Activated CD8-positive, alpha-beta memory T cell treated with anti-CD3 and anti-CD28 coated beads, Interleukin-2, amount 50 U/mL, for 1 hour (primary cell): ENCODE results near the gene DNAH8.
"Not testable (repeated sequence)": the region's sequence is repeated elsewhere in the genome, so short reads cannot be mapped to it uniquely, and the experiment has no call there.

ENCODE experiments used
- DNase-seq: peaks from one replicate; pipeline ENCODE4 v3.0.0-alpha.2; 2020; ENCODE audit errors: extremely low read depth

Gene DNAH8

DNA sequence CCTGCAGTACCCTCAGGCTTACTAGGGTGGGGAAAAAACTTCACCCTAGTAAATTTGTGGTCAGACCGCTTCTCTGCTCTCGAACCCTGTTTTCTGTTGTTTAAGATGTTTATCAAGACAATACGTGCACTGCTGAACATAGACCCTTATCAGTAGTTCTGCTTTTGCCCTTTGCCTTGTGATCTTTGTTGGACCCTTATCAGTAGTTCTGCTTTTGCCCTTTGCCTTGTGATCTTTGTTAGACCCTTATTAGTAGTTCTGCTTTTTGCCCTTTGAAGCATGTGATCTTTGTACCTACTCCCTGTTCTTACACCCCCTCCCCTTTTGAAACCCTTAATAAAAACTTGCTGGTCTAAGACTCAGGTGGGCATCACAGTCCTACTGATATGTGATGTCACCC is 15.4 kb upstream of the DNAH8 start:
- not testable (repeated sequence) for DNase-seq

DNA sequence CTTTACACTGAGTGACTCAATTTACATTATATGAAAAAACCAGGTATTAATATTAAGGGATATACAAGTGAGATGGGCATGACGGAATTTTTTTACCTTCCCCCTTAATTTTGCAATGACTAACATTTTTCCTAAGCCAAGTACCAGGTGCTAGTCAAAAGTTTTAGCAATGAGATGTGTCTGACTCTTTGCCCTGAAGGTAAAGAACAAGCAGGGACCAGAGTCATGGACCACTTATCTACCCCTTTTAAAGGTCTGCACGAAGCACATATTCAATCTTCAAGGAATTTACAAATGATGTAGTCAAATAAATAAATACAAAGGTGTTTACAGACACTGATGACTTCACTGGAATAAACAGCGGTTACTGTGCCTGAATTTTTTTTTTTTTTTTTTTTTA is 13.6 kb upstream of the DNAH8 start:
- DNase-seq: no peak

DNA sequence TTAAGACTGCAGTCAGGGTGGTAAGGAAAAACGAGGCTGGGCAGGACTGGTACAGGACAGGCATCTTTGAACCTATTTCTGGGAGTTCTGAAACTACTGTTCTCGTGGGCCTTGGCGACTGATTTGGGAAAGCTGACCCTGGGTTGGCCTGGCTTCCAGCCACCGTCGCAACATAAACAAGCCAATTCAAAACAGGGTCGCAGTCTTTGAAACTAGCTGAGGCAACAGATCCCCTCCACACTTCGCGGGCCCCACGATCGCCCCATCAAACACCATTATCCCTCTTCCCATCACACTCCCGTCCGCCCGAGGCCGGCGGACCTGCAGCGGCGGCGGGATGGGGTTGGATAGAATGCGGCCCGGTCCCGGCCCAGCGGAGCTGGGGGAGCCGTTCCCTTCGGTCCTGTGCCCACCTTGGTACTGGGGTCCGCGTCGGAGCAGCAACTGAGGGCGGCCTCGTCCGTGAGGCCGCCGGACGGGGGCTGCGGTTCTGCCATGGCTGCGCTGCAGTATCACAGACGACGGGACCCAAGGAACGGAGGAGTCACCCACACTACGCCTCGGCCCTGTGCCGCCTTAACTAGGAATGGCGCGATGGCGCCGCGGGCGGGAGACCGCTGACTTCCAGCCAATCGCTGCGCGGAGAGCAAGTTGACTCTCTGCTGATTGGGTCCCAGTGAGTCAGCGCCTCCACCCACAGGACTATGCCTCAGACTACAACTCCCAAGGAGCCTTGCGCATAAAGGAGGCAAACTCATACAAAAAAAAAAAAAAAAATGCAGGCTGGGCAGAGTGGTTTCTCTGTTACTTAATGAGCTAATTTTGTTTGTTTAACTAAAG is 12.3 kb upstream of the DNAH8 start, which contains the start of gene GLO1:
TSS of gene GLO1 (minus strand) at position 588 of the 840 bp plus-strand sequence. CDS start at position 497, 91 bp downstream.
- DNase-seq: peak; percentile 90

DNA sequence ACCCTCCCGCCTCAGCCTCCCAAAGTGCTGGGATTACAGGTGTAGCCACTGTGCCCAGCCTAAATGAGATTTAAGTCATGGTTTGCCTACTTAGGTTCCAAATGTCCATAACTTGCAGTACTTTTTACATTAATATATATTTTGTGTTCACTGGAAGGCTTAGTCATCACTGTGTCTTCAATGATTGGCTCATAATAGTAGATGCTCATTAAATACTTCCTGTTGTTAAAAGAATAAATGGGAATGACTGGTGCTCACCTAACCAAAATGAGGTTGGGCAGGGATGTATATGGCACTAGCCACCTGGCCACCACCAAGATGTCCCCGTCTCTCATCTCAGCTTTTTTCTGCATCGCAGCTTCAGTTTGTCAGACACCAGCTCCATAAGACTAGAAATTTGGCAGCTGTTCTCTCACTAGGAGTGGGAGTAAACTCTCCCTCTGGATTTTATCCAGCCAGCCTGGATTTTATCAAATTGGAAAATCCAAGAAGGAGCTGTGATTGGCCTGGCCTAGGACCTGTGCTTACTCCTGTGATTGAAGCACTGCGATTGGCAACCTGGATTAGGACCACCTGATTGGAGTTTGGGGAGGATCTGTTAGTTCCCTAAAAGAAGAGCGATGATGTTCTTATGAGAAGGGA is 11.0 kb upstream of the DNAH8 start:
- no peak for DNase-seq

DNA sequence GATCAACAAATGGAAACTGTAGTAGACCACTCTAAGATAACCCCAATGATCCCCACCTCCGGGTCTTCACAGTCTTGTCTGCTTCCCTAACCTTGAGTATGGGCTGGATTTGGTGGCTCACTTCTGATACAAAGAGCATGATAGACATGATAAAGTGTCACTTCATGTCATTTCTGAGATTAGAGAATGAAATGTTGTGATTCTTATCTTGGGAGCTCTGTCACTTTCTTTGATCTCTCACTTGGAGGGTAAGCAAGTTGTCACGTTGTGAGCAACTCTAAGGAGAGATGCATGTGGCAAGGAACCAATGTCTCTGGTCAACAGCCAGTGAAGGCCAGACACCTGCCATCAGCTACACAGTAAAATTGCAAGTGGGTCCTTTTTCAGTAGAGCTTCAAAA is 9.2 kb upstream of the DNAH8 start:
- no peak for DNase-seq

DNA sequence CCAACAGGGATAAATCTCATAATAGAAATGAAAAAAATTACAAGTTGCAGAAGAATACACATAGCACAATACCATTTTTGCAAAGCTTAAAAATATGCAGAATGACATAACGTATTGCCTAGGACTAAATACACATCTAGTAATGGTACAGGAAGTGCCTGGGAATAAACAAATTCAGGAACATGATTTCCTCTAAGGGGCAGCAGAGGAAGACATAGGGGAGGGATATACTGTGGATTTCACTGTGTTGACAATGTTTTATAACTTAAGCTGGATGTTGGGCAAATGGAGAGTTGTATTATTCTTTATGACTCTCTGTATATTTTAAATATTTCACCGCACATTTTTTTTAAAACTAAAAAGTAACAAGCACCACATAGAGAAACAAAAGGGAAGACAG is 6.6 kb upstream of the DNAH8 start:
- no peak for DNase-seq

DNA sequence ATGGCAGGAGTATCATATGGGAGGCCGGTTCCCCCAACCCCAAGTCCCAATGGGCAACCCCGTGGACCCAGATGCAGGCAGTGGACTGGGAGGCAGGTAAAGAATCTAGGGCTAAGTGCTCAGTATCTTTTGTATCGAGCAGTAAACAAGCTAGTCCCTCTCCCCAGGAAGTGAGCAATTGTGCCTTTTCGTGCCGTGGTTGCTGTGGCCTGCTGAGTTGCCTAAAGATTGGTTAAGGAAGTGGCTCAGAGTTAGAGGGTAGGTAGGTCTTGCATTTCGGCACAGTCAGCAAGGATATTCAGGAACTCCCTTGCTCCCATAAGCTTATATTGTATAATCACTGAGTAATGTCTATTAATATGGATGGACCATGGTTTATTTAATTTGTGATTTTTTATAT is 1.3 kb upstream of the DNAH8 start:
- DNase-seq: no peak

DNA sequence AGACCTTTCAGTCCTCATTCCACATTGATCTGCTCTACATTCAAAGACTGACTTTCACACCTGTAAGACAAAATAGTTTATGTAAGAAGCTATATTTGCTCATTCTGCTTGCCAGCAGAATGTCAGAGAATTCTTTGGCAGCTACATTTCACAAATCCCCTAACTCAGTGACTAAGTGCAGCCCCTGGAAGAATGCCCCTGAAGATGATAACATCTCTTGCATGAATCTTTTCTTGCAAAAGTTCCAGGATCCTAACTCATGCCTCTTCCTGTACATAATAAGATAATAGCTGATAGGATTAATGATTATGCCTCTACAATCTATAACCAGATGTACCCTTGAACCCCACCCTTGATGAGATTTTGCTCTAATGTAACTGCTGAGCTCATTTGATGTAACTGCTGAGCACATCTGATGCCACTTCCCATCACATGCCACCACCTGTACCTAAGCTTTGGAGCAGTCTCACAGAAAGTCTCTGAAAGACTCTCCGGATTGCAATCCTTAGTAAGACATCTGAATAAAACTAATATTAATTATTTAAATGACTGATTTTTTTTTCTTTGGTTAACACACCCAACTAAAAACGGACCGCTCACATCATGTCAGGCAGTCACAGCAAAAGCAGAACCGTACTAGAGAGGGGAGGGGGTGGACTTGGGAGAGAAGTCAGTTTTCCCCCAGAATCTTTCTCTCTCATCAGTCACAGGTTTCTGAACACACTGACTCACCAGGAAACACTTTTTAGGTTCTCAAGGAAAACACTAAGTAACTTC is 684 bp upstream of the DNAH8 start:
- no peak for DNase-seq

DNA sequence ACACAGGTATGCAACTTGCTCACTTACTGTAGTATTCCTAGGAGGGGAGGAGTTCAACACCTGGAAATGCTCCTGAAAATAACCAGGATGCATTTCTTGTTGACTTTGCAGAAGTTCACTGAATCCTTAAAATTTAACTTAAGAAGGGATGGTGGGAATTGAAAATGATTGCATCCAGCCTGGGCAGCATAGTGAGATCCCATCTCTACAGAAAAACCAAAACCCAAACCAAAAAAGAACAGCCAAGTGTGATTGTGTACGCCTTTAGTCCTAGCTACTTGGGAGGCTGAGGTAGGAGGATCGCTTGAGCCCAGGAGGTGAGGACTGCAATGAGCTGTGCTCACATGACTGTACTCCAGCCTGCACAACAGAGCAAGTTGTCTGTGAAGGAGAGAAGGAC is 1.7 kb downstream of the DNAH8 start:
- no peak for DNase-seq

DNA sequence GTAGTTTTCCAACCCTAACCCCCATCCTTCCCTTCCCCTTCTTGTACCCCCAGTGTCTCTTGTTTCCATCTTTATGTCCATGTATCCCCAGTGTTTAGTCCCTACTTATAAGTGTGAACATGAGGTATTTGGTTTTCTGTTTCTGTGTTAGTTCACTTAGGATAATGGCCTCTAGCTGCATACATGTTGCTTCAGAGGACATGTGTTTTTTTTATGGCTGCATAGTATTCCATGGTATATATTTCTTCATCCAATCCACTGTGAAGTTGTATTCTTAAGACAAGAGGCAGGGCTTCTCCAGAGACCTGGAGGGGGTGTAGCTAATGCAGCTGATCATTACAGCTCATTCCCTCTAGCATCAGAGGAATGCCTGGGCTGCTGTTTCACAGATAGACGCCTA is 4.2 kb downstream of the DNAH8 start:
- DNase-seq: no peak

DNA sequence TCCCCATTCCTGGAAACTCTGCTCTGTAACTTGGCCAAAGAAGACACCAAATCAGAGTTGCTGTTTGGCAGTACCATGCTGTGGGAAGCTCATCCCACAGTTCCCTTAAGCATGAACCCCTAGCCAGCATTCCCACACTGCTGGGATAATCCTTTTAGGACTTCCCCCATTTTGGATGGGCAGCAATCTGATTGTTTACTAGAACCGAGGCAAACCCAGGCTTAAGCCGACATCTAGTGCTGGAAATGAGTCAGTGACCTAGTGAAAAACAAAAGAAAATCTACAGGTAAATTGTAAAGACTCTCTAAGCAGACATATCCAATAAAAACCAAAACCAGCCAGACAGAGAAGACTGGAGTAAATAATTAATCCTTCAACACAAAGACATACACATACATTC is 5.2 kb downstream of the DNAH8 start:
- no peak for DNase-seq

DNA sequence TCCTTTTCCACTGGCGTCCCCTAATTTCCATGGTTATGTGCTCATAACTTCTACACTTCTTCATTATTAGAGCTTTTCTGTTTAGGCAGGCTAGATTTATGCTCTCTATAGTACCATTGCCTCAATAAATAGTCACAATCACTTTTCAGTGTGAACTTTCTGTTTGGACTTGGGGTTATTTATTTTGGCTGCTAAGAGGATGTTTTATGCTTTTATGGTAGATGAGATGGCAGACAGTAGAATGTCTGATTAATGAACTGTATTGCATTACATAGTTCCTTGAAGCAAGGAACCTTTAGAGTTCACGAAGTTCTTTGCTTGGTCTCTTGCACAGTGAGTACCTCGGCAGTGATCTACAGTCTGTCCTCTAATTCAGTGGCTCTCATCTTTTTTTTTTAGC is 6.9 kb downstream of the DNAH8 start:
- no peak for DNase-seq

DNA sequence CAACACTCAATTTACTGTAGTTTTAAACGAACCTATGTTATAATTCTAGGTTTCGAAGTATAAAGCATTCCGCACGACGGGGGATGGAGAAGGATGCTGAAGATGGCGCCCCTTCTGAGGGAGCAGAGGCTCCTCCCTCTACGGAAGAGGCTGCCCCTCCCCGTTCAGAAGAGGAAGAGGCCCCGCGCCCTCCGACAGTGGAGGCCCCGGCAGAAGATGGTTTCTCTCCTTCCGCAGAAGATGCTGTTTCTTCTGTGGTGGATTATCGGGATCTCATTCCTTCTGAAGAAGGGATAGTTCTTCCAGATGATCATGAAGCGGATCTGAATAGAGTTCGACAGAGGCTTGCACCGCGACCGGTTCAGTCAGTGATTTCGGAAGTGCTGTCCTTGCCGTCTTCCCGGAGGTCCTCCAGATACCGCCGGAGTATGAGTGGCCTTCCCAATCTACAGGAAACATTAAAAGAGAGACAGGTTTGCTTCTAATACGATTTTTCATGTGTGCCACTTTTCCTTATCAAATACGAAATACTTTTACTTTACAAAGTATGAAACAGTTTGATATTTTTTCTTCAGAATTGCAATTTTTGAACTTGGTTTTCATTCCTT is 7.7 kb downstream of the DNAH8 start:
- DNase-seq: no peak

DNA sequence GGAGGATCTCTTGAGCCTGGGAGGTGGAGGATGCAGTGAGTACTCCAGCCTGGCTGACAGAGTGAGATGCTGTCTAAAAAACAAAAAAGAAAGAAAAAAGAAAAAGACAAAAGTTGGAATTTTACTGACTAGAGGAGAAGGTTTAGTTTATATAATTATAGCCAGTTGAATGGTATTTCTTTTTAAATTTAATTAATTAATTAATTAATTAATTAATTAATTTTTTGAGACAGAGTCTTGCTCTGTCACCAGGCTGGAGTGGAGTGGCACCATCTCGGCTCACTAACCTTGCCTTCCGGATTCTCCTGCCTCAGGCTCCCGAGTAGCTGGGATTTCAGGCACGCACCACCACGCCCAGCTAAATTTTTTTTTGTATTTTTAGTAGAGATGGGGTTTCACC is 8.7 kb downstream of the DNAH8 start:
- DNase-seq: no peak

DNA sequence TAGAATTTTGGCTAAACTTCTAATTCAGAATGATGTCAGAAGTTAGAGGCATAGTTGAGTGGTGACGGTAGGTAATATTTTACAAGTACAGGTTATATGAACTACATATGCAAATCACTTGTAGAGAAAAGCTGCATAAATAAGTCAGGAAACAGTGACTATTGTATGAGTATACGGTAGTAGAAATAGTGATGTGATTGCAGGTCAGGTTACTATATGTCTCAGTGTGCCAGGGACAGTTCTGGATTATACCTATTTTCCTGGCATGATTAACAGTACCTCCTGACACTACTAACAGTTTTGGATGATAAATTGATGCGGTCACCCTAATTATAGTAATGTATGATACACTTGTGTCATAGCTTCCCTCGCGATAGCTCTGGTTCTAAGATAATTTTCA is 9.2 kb downstream of the DNAH8 start:
- DNase-seq: no peak

DNA sequence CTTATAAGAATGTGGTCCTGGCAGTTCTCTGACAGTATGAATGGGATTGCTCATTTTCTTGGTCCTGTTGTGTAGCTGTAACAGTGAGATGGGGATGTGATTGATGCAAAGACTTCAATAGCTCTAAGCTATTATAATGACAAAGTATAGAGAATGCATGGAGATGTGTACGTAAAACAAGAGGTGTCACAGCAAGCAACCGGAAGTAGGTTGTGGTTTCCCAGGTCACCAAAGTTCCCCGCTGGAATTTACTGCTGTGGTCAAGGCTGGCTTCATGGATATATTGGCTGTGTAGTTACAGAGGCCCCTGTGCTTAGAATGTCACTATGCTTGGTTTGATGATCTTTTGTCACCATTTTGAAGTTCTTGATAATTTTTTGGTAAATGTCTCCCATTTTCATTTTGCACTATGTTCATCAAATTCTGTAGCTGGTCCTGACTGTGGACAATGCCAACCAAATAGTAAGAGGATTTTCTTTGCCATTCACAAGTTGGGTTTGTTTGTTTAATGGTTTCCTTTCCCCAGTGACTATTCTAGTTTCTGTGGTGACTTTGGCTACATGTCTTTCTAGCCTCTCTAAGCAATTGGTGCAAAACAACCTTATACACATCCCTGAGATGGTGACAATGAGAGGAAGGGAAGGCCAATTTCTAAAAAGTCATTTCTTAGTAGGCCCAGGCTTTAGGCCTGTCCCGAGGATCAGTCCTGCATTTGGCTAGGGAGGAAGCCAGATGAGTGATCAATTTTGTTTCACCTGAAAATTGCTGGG is 10.5 kb downstream of the DNAH8 start:
- DNase-seq: no peak

DNA sequence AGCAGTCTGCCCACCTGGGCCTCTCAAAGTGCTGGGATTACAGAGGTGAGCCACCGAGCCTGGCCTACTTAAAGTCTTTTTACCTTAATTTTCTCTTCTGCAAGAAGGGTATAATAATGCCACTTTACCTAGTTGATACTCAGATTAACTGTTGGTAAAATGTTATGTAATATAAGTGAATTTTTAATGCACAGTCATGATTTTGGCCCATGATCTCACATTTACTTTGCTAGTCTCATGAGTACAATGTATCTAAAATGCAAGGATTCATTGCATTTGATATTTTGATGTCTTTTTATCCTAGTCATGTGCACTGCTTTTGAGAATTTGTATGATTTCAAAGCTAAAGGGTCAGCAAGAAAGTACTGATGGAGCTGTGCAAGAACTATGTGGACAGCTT is 13.1 kb downstream of the DNAH8 start:
- no peak for DNase-seq

DNA sequence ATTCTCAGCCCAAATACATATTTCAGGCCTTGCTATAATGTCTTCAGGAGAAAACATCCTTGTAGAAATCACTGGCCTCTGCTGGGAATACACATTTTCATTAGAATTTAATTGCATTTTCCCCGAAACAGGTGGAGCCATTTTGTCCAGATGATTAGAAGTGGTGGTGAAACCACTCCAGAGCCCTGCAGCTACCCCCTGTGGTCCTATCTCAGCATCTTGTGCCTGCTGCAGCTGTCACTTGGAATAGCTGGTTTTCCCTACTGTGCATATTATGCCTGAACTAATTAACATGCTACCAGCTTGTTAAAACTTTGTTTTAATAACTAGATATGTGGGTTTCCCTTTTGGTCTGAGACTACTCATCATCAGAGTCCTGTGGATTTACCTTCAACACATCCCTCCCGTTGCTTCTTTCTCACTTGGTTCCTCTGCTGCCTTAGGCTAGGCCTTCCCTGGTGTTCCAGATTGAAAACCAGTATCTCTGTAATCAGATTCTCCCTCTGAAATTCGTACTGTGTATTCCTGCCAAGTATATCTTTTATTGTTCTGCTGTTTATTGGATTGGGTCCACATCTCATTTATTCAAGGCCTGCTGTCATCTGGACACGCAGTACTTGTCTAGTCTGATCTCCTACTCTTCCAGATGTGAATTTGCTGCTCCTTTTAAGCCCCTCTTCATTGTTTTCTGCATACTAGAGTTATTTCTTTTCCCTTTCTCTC is 15.2 kb downstream of the DNAH8 start:
- DNase-seq: no peak

DNA sequence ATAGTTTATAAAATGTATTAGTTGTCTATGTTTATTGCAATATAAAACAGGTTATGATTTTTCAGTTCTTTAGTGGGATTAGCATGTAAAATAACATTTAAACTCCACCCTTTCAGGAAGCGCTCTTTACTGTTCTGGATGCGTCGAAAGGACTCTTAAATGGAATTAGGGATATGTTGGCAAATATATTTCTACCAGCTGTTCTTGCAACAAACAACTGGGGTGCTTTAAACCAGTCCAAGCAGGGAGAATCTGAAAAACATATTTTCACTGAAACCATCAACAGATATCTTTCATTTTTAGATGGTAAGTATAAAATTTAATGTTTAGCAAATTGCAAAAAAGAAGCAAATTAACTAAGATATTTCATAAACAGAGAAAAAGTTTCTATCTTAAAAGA is 21.8 kb downstream of the DNAH8 start:
- no peak for DNase-seq

DNA sequence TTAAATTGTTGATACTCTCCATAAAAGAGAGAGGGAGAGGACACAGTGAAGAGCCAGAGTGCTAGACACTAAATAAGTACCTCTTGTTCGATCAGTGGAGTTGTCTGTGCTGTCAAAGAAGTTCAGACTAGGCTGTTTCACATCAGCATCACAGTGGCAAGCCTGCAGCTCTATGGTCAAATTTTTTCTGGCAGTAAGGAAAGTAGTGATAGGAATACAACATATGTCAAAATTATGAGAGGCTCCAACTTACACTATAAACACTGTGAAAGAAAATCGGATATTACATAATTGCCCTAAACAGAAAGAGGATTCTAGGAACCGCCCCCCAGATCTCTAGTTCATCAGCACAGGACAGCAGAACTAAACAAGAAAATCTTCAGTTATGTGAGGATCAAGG is 23.1 kb downstream of the DNAH8 start:
- DNase-seq: no peak

DNA sequence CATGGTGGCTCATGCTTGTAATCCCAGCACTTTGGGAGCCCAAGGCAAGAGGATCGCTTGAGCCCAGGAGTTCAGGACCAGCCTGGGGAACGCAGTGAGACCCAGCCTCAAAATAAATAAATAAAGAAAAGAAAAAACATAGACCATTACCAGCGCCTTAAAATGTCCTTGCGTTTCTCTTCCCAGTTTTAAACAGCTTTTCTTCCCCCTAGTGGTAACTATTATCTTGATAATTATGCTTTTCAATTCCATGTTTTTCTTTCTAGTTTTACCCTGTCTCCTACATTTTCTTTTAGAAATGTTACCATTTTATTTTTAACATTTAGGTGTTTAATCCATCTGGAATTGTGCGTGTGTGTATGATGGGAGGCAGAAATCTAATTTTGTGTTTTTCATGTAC is 24.4 kb downstream of the DNAH8 start:
- no peak for DNase-seq
